Neural cell (in vitro differentiated cells): ENCODE measurements around the gene CDT1.

Source experiments
- CTCF ChIP-seq: fragments of 450-650 bp; IDR thresholded peaks from 2 replicates; pipeline ENCODE4 v1.5.1; 2014; ENCODE audit warnings: antibody characterized with exemption, mild to moderate bottlenecking, moderate library complexity; ENCODE audit not compliant: poor library complexity, severe bottlenecking
- EP300 ChIP-seq: fragments of 450-650 bp; conservative IDR thresholded peaks from 2 replicates; pipeline ENCODE4 v1.6.1; 2014; ENCODE audit warnings: antibody characterized with exemption, mild to moderate bottlenecking, moderate library complexity; ENCODE audit not compliant: poor library complexity, severe bottlenecking
- EZH2 ChIP-seq: fragments of 200-600, 300-800 bp; shearing (Covaris generic), sonication (generic); IDR thresholded peaks from 2 replicates; pipeline ENCODE4 v1.6.1; 2014; ENCODE audit warnings: antibody characterized with exemption, low read length, borderline replicate concordance, mild to moderate bottlenecking; ENCODE audit not compliant: insufficient read depth, poor library complexity, severe bottlenecking
- MXI1 ChIP-seq: fragments of 450-650 bp; conservative IDR thresholded peaks from 2 replicates; pipeline ENCODE4 v1.6.1; 2014; ENCODE audit warnings: antibody characterized with exemption, mild to moderate bottlenecking; ENCODE audit not compliant: poor library complexity, severe bottlenecking
- POLR2AphosphoS5 ChIP-seq: IDR thresholded peaks from 2 replicates; pipeline ENCODE4 v1.6.1; 2012
- RAD21 ChIP-seq: fragments of 450-650 bp; conservative IDR thresholded peaks from 2 replicates; pipeline ENCODE4 v1.6.1; 2014; ENCODE audit warnings: antibody characterized with exemption, mild to moderate bottlenecking, moderate library complexity
- SMC3 ChIP-seq: fragments of 450-650 bp; conservative IDR thresholded peaks from 2 replicates; pipeline ENCODE4 v1.6.1; 2014; ENCODE audit warnings: antibody characterized with exemption, mild to moderate bottlenecking, moderate library complexity; ENCODE audit not compliant: poor library complexity
- TAF1 ChIP-seq: IDR thresholded peaks from 2 replicates; pipeline ENCODE4 v1.6.1; 2012; ENCODE audit warnings: low read depth
- TF ChIP-seq, protein P1 (sequence below): IDR thresholded peaks from 2 replicates; pipeline ENCODE4 v1.6.1; 2012; ENCODE audit warnings: borderline replicate concordance

DNA sequence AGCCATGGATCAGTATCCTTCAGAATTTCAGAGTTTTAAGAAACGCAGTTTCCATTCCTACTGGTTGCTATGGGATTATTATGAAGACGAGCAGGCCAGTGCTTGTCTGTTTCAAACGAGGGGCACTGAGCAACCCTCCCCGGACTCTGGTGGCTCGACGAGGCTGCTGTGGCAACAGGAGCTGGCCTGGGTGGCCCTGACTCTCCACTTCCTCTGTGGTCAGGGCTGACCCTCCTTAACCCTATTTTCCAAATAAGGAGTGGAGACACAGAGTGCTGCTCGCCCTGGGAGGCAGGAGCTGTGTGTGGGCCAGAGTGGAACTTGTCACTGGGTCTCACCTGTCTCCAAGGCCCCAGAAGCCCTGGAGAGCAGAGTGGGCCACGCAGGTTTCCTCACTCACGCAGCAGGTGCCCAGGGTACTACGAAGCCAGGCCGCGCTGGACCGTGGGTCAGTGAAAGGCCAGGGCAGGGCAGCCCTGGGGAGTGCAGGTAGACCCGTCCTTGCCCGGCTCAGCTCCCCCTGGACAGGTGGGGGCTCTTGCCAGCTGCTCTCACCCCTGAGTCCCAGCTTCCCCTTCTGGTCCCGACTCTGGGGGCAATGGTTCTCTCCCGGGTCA lies 49.8 kb downstream of the CDT1 start:
- TF ChIP-seq CTCF: no peak
- TF ChIP-seq, protein P1, sequence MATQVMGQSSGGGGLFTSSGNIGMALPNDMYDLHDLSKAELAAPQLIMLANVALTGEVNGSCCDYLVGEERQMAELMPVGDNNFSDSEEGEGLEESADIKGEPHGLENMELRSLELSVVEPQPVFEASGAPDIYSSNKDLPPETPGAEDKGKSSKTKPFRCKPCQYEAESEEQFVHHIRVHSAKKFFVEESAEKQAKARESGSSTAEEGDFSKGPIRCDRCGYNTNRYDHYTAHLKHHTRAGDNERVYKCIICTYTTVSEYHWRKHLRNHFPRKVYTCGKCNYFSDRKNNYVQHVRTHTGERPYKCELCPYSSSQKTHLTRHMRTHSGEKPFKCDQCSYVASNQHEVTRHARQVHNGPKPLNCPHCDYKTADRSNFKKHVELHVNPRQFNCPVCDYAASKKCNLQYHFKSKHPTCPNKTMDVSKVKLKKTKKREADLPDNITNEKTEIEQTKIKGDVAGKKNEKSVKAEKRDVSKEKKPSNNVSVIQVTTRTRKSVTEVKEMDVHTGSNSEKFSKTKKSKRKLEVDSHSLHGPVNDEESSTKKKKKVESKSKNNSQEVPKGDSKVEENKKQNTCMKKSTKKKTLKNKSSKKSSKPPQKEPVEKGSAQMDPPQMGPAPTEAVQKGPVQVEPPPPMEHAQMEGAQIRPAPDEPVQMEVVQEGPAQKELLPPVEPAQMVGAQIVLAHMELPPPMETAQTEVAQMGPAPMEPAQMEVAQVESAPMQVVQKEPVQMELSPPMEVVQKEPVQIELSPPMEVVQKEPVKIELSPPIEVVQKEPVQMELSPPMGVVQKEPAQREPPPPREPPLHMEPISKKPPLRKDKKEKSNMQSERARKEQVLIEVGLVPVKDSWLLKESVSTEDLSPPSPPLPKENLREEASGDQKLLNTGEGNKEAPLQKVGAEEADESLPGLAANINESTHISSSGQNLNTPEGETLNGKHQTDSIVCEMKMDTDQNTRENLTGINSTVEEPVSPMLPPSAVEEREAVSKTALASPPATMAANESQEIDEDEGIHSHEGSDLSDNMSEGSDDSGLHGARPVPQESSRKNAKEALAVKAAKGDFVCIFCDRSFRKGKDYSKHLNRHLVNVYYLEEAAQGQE: no peak
- TF ChIP-seq EZH2: no peak
- no peak for TF ChIP-seq EP300
- no peak for TF ChIP-seq RAD21
- no peak for TF ChIP-seq POLR2AphosphoS5
- TF ChIP-seq SMC3: no peak
- no peak for TF ChIP-seq TAF1
- TF ChIP-seq MXI1: no peak
